HG03175 (cell line): ENCODE measurements around the gene ANP32D.
"Not testable (repeated sequence)": the region's sequence is repeated elsewhere in the genome, so short reads cannot be mapped to it uniquely, and the experiment has no call there.

ENCODE experiments used
- ATAC-seq: cut with Tn5 transposase; IDR thresholded peaks from one replicate; pipeline ENCODE4 v1.9.1; 2021; ENCODE audit warnings: mild to moderate bottlenecking, moderate library complexity; ENCODE audit not compliant: unreplicated experiment

The ANP32D gene

GRCh38 chr12:48500281-48500680, 27.9 kb downstream of the ANP32D start:
- ATAC-seq = not testable (repeated sequence)

GRCh38 chr12:48506836-48507235, 34.5 kb downstream of the ANP32D start:
- ATAC-seq = not testable (repeated sequence)

- no peak for ATAC-seq
These were observed 36.6 kb downstream of the ANP32D start for GRCh38 chr12:48508987-48509386.

GRCh38 chr12:48510111-48510510, 37.8 kb downstream of the ANP32D start:
- ATAC-seq = no peak

GRCh38 chr12:48512855-48513254, 40.5 kb downstream of the ANP32D start:
- peak; percentile 55 for ATAC-seq

- ATAC-seq = no peak
These were observed 42.4 kb downstream of the ANP32D start for GRCh38 chr12:48514728-48515127.

GRCh38 chr12:48520381-48520780, 48.0 kb downstream of the ANP32D start:
- ATAC-seq = not testable (repeated sequence)
